HL-60 (cell line): ENCODE results near the gene CFTR.

Experiments
- POLR2AphosphoS5 ChIP-seq: IDR thresholded peaks from 2 replicates; pipeline ENCODE4 v1.6.1; 2012; ENCODE audit warnings: low read depth
- TF ChIP-seq, protein P1 (sequence below): IDR thresholded peaks from one replicate; pipeline ENCODE4 v1.5.1; 2011; ENCODE audit warnings: low read length, control low read depth, inconsistent platforms; ENCODE audit not compliant: insufficient read depth

DNA sequence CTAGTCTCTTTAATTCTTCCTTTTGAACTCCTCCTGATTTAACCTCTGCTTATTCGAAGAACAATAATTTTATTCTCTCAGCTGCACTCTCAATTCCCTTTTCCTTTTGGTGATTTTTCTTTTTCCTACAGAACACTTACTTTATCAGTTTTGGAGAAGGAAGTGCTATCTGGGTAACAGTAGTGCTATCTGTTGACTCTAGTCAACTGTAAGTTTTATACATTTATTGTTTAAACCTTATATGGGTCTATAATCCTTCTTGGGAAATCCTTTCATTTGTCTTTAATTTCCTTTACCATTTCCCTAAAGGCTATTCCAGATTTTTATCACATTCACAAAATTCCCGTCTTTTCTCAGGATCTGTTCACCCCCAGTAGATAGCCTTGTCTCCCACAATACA lies 64.2 kb downstream of the CFTR start:
- TF ChIP-seq, protein P1, sequence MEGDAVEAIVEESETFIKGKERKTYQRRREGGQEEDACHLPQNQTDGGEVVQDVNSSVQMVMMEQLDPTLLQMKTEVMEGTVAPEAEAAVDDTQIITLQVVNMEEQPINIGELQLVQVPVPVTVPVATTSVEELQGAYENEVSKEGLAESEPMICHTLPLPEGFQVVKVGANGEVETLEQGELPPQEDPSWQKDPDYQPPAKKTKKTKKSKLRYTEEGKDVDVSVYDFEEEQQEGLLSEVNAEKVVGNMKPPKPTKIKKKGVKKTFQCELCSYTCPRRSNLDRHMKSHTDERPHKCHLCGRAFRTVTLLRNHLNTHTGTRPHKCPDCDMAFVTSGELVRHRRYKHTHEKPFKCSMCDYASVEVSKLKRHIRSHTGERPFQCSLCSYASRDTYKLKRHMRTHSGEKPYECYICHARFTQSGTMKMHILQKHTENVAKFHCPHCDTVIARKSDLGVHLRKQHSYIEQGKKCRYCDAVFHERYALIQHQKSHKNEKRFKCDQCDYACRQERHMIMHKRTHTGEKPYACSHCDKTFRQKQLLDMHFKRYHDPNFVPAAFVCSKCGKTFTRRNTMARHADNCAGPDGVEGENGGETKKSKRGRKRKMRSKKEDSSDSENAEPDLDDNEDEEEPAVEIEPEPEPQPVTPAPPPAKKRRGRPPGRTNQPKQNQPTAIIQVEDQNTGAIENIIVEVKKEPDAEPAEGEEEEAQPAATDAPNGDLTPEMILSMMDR = no peak
- no peak for TF ChIP-seq POLR2AphosphoS5
